Skin of body (tissue), 2 donors: ENCODE measurements around the gene ZBTB4. TPM values are rescaled to one million over a fixed set of nuclear protein-coding genes. Genes with fewer than 3 reads are reported as not detected.

Experiments
- DNase-seq: peaks from one replicate; lab custom pipeline; 2025; lab: John Stamatoyannopoulos, UW
- total RNA-seq: library from RNA; depleted of rRNA; stranded (reverse); fragments of >200 nt; gene quantifications from one replicate; pipeline ENCODE4 v1.2.3, GENCODE V29; 2014

The ZBTB4 gene
- total RNA-seq, 1 donor from 2014 or later, result 16.7 TPM

GRCh38 chr17:7440834-7441195 lies 38.6 kb downstream of the ZBTB4 start:
- no peak for DNase-seq

DNA sequence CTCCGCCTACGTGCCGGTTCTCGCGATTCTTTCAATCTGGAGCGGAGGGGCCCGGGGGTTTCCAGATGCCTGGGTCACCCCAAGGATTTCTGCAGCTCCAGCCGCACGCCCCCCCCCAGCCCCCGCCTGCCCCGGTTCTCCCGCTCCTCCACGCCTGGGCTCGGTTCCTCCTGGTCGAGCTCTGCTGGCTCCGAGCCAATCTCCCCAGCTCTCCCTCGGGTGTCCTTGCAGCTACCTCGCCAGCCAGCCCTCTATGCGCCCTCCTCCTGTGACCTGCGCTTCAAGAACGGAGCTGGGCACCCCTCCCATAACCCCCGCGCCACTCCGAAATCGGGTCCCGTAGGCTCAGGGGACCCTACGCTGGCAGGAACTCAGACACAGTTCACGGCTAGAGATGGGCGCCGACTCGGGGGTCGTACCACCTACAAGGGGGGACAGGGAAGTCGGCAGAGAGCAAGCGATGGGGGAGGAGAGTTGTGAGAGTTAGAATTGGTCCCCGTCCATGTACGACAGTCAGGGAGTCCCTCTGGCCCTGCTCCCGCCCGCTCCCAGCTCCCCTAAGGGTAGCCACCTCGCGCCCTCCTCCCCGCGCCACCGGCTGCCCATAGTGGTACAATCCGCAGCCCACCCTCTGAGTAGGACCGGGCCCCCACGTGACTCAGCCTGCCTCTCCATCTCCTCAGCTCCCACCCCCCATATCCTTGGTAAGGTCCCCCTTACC lies 39.2 kb downstream of the ZBTB4 start:
- no peak for DNase-seq

DNA sequence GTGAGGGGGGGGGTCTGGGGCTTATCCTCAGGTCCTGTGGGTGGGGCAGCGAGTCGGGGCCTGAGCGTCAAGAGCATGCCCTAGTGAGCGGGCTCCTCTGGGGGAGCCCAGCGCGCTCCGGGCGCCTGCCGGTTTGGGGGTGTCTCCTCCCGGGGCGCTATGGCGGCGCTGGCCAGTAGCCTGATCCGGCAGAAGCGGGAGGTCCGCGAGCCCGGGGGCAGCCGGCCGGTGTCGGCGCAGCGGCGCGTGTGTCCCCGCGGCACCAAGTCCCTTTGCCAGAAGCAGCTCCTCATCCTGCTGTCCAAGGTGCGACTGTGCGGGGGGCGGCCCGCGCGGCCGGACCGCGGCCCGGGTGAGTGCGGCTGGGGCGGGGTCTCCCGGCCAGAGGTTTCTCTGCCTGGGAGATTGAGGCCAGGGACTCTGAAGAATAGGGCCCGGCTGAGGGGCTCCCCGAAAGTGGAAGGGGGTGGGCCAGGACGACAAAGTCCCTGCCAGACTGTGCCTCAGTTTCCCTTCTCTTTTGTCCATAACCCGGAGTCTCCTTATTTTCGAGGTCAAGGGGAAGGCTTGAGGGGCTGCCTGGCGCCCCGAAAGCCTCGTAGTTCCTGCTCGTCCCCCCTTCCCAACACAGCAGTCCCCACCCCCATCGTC lies 39.8 kb downstream of the ZBTB4 start, which contains the start of gene FGF11:
FGF11 (plus strand) TSS at position 51 of the 651 bp plus-strand sequence; CDS start at position 160, 109 bp downstream.
- DNase-seq, result no peak

GRCh38 chr17:7438656-7439460 lies 40.6 kb downstream of the ZBTB4 start:
- no peak for DNase-seq

GRCh38 chr17:7437950-7438614 lies 41.3 kb downstream of the ZBTB4 start:
- DNase-seq, result no peak

- DNase-seq, result no peak
Measured at GRCh38 chr17:7437369-7437863, 42.0 kb downstream of the ZBTB4 start.

GRCh38 chr17:7436556-7437368 lies 42.7 kb downstream of the ZBTB4 start:
- no peak for DNase-seq

DNA sequence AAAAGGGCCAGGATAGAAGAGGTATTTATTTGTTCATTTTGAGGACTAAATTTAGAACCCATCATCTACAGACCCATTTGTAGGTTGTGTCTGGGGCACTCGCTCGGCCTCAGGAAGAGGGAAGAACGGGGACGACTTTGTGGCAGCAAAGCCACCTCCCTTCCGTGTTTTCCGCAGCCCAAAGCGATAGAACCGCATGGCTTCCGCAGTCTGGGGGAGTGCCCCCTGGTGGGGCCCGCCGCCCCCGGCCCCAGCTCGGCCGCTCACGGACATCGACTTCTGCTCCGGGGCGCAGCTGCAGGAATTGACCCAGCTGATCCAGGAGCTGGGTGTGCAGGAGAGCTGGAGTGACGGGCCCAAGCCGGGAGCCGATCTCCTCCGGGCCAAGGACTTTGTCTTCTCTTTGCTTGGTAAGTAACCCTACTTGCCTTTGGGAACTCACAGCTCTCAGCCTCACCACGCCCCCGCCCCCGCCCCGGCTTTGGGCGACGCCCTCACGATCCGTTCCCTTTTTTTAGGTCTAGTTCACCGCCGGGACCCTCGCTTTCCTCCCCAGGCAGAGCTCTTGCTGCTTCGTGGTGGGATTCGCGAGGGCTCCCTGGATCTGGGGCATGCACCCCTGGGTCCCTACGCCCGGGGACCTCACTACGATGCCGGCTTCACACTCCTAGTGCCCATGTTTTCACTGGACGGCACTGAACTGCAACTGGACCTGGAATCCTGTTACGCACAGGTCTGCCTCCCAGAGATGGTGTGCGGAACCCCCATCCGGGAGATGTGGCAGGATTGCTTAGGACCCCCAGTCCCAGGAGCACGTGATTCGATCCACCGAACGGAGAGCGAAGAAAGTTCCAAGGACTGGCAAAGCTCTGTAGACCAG lies 43.5 kb downstream of the ZBTB4 start:
- DNase-seq, result no peak

GRCh38 chr17:7432296-7432695 lies 47.1 kb downstream of the ZBTB4 start:
- no peak for DNase-seq

DNA sequence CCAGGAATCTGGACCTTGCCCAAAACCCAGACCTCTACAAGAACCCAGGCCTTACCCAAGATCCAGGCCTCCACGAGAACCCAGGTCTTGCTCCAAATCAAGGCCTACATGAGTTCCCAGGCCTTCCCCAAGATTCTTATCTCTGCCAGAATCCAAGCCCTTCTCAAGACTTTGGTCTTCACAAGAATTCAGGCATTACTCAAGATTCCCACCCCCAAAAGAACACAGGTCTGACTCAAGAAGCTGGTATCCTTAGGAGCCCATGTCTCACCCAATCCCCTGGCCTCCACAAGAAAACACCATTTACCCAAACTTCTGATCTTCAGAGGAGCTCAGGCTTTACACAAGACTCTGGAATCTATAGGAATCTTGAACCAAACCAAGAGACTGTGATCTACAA lies 48.2 kb downstream of the ZBTB4 start:
- no peak for DNase-seq

DNA sequence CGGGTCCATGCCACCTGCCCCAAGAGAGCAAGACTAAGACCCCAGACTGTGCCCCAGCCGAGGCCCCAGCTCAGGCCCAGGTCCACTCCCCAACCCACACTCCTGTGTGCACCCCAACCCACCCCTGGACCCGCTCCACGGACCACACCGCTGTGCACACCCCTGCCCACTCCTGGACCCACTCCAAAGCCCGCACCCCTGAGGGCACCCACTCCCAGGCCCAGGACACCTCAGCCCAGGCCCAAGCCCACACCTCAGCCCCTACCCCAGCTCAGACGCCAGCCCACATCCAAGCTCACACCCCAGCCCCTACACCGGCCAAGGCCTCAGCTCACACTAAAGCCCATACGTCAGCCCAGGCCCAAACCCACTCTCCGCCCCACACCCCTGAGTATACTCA lies 49.7 kb downstream of the ZBTB4 start:
- DNase-seq, result no peak

- DNase-seq, result no peak
Measured at GRCh38 chr17:7428557-7428956, 50.9 kb downstream of the ZBTB4 start, which contains the start of gene SPEM3. SPEM3 (plus strand) TSS chr17:7428857; CDS start chr17:7428903, 46 bp downstream.

DNA sequence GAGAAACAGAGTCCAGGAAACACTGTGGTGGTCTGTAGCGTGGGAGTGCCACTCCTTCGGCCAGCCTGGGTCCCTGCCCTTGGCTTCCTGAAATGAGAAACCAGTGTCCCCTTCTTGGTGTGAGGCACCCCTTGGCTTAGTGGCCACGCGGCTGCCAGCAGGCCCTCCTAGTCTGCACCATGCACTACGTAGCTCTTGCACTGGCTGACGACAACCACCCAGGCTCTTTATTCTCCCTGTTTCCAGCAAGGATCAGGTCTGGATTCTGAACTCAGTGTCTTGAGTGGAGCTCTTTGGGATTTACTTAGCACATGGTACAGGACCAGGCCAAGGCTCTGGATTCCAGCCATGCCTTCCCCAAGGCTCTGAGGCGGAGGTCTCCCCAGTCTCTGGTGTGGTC lies 51.9 kb downstream of the ZBTB4 start:
- DNase-seq, result no peak

- DNase-seq, result no peak
Measured at GRCh38 chr17:7426896-7427489, 52.4 kb downstream of the ZBTB4 start.

- DNase-seq, result no peak
Measured at GRCh38 chr17:7426203-7426863, 53.1 kb downstream of the ZBTB4 start.

- no peak for DNase-seq
Measured at GRCh38 chr17:7425756-7426155, 53.7 kb downstream of the ZBTB4 start.

DNA sequence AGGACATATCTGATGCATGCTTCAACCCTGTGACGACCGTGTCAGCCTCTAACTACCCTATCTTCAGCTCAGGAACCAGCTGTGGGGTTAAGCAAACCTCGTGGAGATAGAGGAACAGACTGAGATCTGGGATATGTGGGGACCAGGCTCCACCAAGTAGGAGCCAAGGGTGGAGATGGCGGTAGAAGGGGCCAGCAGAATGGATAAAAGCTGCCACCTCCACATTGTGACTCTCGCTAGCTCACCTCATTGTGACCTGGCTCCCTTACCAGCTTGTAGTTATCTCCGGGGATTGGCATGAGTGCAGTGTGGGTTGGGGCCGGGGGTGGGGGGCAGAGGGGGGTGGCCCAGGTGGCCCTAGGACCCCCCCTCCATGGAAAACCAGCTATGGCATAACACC lies 54.1 kb downstream of the ZBTB4 start, which contains the start of gene SPEM2:
SPEM2 (plus strand) TSS at position 301 of the 400 bp plus-strand sequence; CDS start at position 374, 73 bp downstream.
- DNase-seq, result no peak

GRCh38 chr17:7423679-7424078 lies 55.8 kb downstream of the ZBTB4 start:
- DNase-seq, result no peak
